Smooth muscle cell (in vitro differentiated cells): ENCODE data around the gene SLCO2B1. TPM values are rescaled to one million over a fixed set of nuclear protein-coding genes. Genes with fewer than 3 reads are reported as not detected.

Source experiments
- DNase-seq: peaks from one replicate; lab custom pipeline; 2025; ENCODE audit not compliant: unreplicated experiment; lab: John Stamatoyannopoulos, UW
- H2AFZ ChIP-seq: fragments of 200-600 bp; sonication (generic); 2 replicates; pipeline ENCODE4 v1.6.0; 2016; ENCODE audit warnings: antibody characterized with exemption, low read depth, mild to moderate bottlenecking
- H3F3A ChIP-seq: fragments of 200-600 bp; sonication (generic); 2 replicates; pipeline ENCODE4 v1.6.0; 2017; ENCODE audit warnings: antibody characterized with exemption, low read depth
- H3K27ac ChIP-seq: fragments of 200-600 bp; sonication (generic); 2 replicates; pipeline ENCODE4 v1.5.1; 2016; ENCODE audit warnings: low read depth, mild to moderate bottlenecking
- H3K27me3 ChIP-seq: fragments of 200-600 bp; sonication (generic); 2 replicates; pipeline ENCODE4 v1.6.1; 2016; ENCODE audit warnings: low read depth, mild to moderate bottlenecking
- H3K36me3 ChIP-seq: fragments of 200-600 bp; sonication (generic); 2 replicates; pipeline ENCODE4 v1.5.1; 2016; ENCODE audit warnings: low read depth
- H3K4me1 ChIP-seq: fragments of 200-600 bp; sonication (generic); 2 replicates; pipeline ENCODE4 v1.5.1; 2016; ENCODE audit warnings: low read depth
- H3K4me2 ChIP-seq: fragments of 200-600 bp; sonication (generic); 2 replicates; pipeline ENCODE4 v1.6.0; 2016; ENCODE audit warnings: mild to moderate bottlenecking
- H3K4me3 ChIP-seq: fragments of 200-600 bp; sonication (generic); 2 replicates; pipeline ENCODE4 v1.5.1; 2016; ENCODE audit warnings: mild to moderate bottlenecking
- H3K79me2 ChIP-seq: fragments of 200-600 bp; sonication (generic); 2 replicates; pipeline ENCODE4 v1.6.0; 2016; ENCODE audit warnings: low read depth, mild to moderate bottlenecking
- H3K9ac ChIP-seq: fragments of 200-600 bp; sonication (generic); 2 replicates; pipeline ENCODE4 v1.6.0; 2016; ENCODE audit warnings: low read depth
- H3K9me3 ChIP-seq: fragments of 200-600 bp; sonication (generic); replicated peaks from 2 replicates; pipeline ENCODE4 v1.5.1; 2016; ENCODE audit warnings: low read depth
- H4K20me1 ChIP-seq: fragments of 200-600 bp; sonication (generic); 2 replicates; pipeline ENCODE4 v1.6.0; 2016; ENCODE audit warnings: low read depth
- CTCF ChIP-seq: fragments of 200-600 bp; sonication (generic); IDR thresholded peaks from 2 replicates; pipeline ENCODE4 v1.5.1; 2017; ENCODE audit warnings: borderline replicate concordance, mild to moderate bottlenecking, antibody characterized with exemption; ENCODE audit not compliant: insufficient read depth, poor library complexity, severe bottlenecking
- WGBS: methylation state at CpG from one replicate; pipeline ENCODE4 v1.1.7; 2016; ENCODE audit warnings: low lambda C conversion rate; 5-methylcytosine and 5-hydroxymethylcytosine counted together
- polyA plus RNA-seq: library from polyadenylated mRNA; unstranded; fragments of >200 nt; fragmentation: Nextera tagmentation; extraction: Ambion mirVana; gene quantifications from 2 replicates; pipeline ENCODE4 v1.2.1, GENCODE V29; 2016
- total RNA-seq: library from RNA; depleted of rRNA; stranded (reverse); fragments of >200 nt; gene quantifications from 2 replicates; pipeline ENCODE4 v1.2.3, GENCODE V29; 2014

SLCO2B1 gene
- total and polyA plus RNA-seq, 2 experiments from 2014 or later: 0.30 TPM; not detected in 1

- no peak overlapping the region for H3K4me2 ChIP-seq
- no peak overlapping the region for H2AFZ ChIP-seq
- no peaks in the 10 kb centered on the region for H3K79me2 ChIP-seq
- no peaks in the 10 kb centered on the region for H3K4me1 ChIP-seq
- H3K4me3 ChIP-seq: no peak overlapping the region
- no peaks in the 10 kb centered on the region for H3K36me3 ChIP-seq
- H3K9me3 ChIP-seq: no peaks in the 10 kb centered on the region
- 96% methylated on average over 11 of the region's 11 CpGs for WGBS
- no peak overlapping the region for H3K27ac ChIP-seq
- no peak for DNase-seq
- no peaks in the 10 kb centered on the region for H4K20me1 ChIP-seq
- H3K9ac ChIP-seq: no peak overlapping the region
- H3F3A ChIP-seq: no peaks in the 10 kb centered on the region
- TF ChIP-seq CTCF: no peak
- H3K27me3 ChIP-seq: no peaks in the 10 kb centered on the region
These were observed 14.8 kb downstream of the SLCO2B1 start for GRCh38 chr11:75165721-75166120.

DNA sequence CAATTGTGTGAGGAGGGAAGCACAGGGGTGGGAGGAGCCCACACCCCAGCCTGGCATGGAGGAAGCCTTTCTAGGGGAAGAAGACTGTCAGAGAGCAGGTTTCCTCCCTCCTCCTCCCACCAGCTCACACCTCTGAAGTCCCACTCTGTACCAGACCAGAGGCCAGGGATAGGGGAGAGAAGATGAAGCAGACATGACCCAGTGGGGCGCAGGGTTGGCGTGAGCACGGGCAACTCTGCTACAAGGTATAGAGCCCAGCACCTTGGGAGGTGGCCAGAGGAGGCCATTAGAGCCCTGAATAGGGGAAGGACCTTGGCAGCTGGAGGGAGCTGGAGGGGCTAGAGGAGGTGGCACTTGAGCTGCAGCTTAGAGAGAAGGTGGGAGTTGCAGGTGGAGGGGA is 15.9 kb downstream of the SLCO2B1 start:
- no peaks in the 10 kb centered on the region for H3K79me2 ChIP-seq
- H3K36me3 ChIP-seq: no peaks in the 10 kb centered on the region
- DNase-seq: no peak
- H3K9ac ChIP-seq: no peak overlapping the region
- no peaks in the 10 kb centered on the region for H4K20me1 ChIP-seq
- H3K9me3 ChIP-seq: no peaks in the 10 kb centered on the region
- H3K27ac ChIP-seq: no peak overlapping the region
- no peak overlapping the region for H3K4me2 ChIP-seq
- no peak overlapping the region for H2AFZ ChIP-seq
- no peaks in the 10 kb centered on the region for H3K4me1 ChIP-seq
- TF ChIP-seq CTCF: no peak
- H3F3A ChIP-seq: no peaks in the 10 kb centered on the region
- H3K27me3 ChIP-seq: no peaks in the 10 kb centered on the region
- 98% methylated on average over 3 of the region's 3 CpGs for WGBS
- H3K4me3 ChIP-seq: no peak overlapping the region

- H3K27ac ChIP-seq: no peak overlapping the region
These were observed 16.7 kb downstream of the SLCO2B1 start for GRCh38 chr11:75167617-75168016.

More at GRCh38 chr11:75167617-75168016, 16.7 kb downstream of the SLCO2B1 start:
- Histone ChIP-seq H3K79me2 (no peaks in the 10 kb centered on the region), H2AFZ (no peak overlapping the region), H4K20me1 (no peaks in the 10 kb centered on the region), H3K36me3 (no peaks in the 10 kb centered on the region), H3K9ac (no peak overlapping the region), H3K4me1 (no peaks in the 10 kb centered on the region), H3K4me3 (no peak overlapping the region), H3F3A (no peaks in the 10 kb centered on the region), H3K4me2 (no peak overlapping the region), H3K9me3 (no peaks in the 10 kb centered on the region), H3K27me3 (no peaks in the 10 kb centered on the region)
- TF ChIP-seq CTCF: no peak
- WGBS: 80% methylated on average over 3 of the region's 3 CpGs
- no peak for DNase-seq
